GM21390 (cell line): ENCODE results near the gene SNRPN.
"Not testable (repeated sequence)": the region's sequence is repeated elsewhere in the genome, so short reads cannot be mapped to it uniquely, and the experiment has no call there.

Source experiments
- ATAC-seq: cut with Tn5 transposase; IDR thresholded peaks from one replicate; pipeline ENCODE4 v1.9.1; 2021; ENCODE audit not compliant: unreplicated experiment

The SNRPN gene

DNA sequence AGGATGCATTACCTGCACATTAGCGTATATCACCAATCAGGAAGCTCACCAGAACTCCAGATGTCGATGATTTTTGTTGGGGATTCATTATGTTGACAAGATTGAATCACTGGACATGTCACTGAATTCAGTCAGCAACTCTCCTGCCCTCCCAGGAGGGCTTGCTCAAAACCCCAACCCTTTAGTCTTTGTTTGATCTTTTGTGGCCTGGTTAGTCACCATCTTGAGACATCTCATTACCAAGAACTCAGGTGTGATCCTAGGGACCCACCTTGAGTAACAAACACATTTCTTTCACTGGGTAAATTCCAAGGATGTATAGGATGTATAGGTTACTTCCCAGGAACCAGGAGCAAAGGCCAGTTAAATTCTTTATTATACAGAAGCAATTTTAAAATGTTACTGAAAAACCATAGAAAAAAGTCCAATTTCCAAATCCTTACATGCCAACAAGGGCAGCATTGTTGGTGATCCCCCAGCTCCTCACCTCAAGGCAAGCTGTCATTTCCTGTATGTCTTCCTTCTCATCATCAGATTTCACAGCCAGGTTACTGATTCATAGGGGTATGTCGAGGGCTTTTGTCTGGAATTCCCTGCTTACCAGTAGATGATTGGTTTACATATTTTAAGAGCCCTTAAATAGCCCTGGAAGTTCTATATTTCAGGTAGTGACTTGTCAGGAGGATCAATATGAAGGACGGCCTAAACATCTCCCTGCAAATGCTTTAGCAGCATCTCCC lies 11.7 kb downstream of the SNRPN start:
- no peak for ATAC-seq

DNA sequence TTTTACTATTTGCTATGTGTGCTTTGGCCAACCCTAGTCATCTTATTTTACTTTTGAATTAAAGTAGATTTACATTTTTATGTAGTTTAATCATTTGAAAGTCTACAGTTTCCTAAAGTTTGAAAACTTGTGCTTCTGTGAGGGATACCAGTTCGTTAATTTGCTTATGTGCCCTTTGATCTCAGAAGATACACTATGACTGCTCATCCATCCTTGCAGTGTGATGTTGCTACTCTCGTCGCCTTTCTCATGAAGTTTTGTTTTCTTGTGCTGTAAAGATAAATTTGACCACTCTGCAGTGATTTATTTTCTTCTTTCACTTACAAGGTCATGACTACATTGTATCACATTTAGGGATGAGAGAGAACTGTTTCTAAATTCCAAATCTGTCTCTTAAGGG lies 16.3 kb downstream of the SNRPN start:
- no peak for ATAC-seq

GRCh38 chr15:24971772-24972171 lies 17.0 kb downstream of the SNRPN start:
- no peak for ATAC-seq

- not testable (repeated sequence) for ATAC-seq
Observed at GRCh38 chr15:24972707-24973106, 17.9 kb downstream of the SNRPN start.

GRCh38 chr15:24976932-24977331 lies 22.1 kb downstream of the SNRPN start:
- no peak for ATAC-seq

DNA sequence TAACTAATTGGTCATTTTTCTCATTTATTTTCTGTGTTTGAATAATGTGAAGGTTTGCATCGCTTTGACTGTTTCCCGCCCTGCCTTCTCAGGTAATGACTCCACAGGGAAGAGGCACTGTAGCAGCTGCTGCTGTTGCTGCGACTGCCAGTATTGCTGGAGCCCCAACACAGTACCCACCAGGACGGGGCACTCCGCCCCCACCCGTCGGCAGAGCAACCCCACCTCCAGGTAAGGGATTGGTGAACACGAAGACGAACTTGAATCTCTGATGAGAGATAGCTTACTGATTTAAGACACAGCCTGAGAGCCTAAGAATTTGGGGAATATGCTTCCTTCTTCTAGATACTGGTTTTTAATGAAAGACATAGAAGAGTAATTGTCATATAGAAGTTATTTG lies 22.9 kb downstream of the SNRPN start:
- no peak for ATAC-seq

GRCh38 chr15:24985224-24985623 lies 30.4 kb downstream of the SNRPN start:
- ATAC-seq = no peak

DNA sequence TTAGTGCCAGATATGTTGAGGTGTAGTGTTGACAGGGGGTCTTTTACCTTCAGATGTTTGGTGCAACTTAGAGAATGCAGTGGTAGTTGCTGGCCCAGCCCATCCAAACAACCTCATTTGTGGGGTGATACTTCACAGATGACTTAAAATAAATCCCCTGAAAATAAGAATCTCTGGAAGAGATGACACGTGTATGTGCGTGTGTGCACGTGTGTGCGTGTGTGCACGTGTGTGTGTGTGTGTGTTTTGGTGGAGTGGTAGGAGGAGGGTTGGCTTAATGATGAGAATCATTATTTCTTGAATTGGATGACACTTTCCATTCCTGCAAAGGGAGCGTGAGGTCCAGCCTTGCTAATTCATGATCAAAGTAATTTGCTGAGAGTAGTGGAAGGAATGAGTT lies 31.9 kb downstream of the SNRPN start:
- ATAC-seq = no peak

DNA sequence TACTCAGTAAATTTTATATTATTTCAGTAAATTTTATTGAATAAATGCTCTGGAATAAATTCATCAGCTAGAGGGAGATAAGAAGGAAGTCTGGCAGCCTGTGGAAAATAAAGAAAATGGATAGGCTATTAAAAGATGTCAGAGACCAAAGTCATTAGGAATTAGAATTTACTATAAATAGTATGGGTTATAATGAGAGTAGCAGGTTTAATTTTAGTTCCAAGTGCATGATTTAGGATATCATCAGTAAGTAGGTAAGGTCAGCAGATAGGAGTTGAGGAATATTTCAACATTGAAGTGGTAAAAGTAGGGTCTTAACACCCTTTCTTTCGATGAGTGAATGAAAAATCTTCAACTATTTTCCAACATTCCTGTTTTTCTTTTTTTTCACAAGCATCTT lies 64.6 kb downstream of the SNRPN start:
- ATAC-seq = no peak

- no peak for ATAC-seq
Observed at GRCh38 chr15:25022233-25022632, 67.4 kb downstream of the SNRPN start.
